Hepatocyte (in vitro differentiated cells): Measurements from ENCODE around the gene CDH4.

Experiments
- EZH2 ChIP-seq: fragments of 200-600 bp; sonication (generic); IDR thresholded peaks from 2 replicates; pipeline ENCODE4 v1.6.1; 2016; ENCODE audit warnings: antibody characterized with exemption, mild to moderate bottlenecking, borderline replicate concordance
- EZH2phosphoT487 ChIP-seq: fragments of 200-600 bp; sonication (generic); IDR thresholded peaks from one replicate; pipeline ENCODE4 v1.6.1; 2018; ENCODE audit warnings: antibody characterized with exemption, mild to moderate bottlenecking, low read depth, moderate library complexity; ENCODE audit not compliant: unreplicated experiment, severe bottlenecking
- TF ChIP-seq, protein P1 (sequence below): fragments of 200-600 bp; sonication (generic); IDR thresholded peaks from 2 replicates; pipeline ENCODE4 v1.5.1; 2016; ENCODE audit warnings: antibody characterized with exemption, mild to moderate bottlenecking; ENCODE audit not compliant: poor library complexity

DNA sequence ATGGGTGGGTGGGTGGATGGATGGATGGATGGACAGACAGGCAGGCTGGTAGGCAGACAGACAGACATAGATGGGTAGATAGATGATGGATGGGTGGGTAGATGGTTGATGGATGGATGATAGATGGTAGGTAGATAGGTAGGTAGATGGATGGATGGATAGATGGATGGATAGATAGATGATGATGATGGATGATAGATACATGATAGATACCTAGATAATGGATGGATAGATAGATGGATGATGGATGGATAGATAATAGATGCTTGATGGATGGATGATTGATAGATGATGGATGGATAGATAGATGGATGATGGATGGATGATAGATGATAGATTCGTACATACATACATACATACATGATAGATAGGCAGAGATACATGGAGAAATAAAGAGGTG lies 368.1 kb downstream of the CDH4 start:
- TF ChIP-seq EZH2phosphoT487, result no peak
- TF ChIP-seq EZH2, result no peak
- TF ChIP-seq, protein P1, sequence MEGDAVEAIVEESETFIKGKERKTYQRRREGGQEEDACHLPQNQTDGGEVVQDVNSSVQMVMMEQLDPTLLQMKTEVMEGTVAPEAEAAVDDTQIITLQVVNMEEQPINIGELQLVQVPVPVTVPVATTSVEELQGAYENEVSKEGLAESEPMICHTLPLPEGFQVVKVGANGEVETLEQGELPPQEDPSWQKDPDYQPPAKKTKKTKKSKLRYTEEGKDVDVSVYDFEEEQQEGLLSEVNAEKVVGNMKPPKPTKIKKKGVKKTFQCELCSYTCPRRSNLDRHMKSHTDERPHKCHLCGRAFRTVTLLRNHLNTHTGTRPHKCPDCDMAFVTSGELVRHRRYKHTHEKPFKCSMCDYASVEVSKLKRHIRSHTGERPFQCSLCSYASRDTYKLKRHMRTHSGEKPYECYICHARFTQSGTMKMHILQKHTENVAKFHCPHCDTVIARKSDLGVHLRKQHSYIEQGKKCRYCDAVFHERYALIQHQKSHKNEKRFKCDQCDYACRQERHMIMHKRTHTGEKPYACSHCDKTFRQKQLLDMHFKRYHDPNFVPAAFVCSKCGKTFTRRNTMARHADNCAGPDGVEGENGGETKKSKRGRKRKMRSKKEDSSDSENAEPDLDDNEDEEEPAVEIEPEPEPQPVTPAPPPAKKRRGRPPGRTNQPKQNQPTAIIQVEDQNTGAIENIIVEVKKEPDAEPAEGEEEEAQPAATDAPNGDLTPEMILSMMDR, result no peak
